CD1c-positive myeloid dendritic cell (primary cell): ENCODE measurements around the gene RPS14.
"Not testable (repeated sequence)": the region's sequence is repeated elsewhere in the genome, so short reads cannot be mapped to it uniquely, and the experiment has no call there.

Experiments
- DNase-seq: peaks from one replicate; pipeline ENCODE4 v3.0.0-alpha.2; 2016; ENCODE audit errors: extremely low spot score

RPS14 gene

GRCh38 chr5:150481708-150481965 lies 32.1 kb upstream of the RPS14 start:
- no peak for DNase-seq

GRCh38 chr5:150479416-150479815 lies 29.9 kb upstream of the RPS14 start:
- no peak for DNase-seq

- not testable (repeated sequence) for DNase-seq
These were observed 27.0 kb upstream of the RPS14 start for GRCh38 chr5:150476568-150476967.

GRCh38 chr5:150473673-150474358 lies 24.3 kb upstream of the RPS14 start:
- DNase-seq: no peak

- DNase-seq: no peak
These were observed 20.4 kb upstream of the RPS14 start for GRCh38 chr5:150469718-150470469.

GRCh38 chr5:150468206-150468605 lies 18.7 kb upstream of the RPS14 start:
- DNase-seq: no peak

- DNase-seq: no peak
These were observed 16.4 kb upstream of the RPS14 start for GRCh38 chr5:150465927-150466326.

GRCh38 chr5:150464554-150465012 lies 15.0 kb upstream of the RPS14 start:
- no peak for DNase-seq

- no peak for DNase-seq
These were observed 11.7 kb upstream of the RPS14 start for GRCh38 chr5:150461231-150461630.

GRCh38 chr5:150460781-150461180 lies 11.2 kb upstream of the RPS14 start:
- DNase-seq: no peak

GRCh38 chr5:150458802-150459557 lies 9.4 kb upstream of the RPS14 start:
- peak; percentile 88 for DNase-seq

- no peak for DNase-seq
These were observed 8.2 kb upstream of the RPS14 start for GRCh38 chr5:150457562-150458240.

- no peak for DNase-seq
These were observed 7.6 kb upstream of the RPS14 start for GRCh38 chr5:150457121-150457520.

- DNase-seq: no peak
These were observed 5.1 kb upstream of the RPS14 start for GRCh38 chr5:150454492-150455229.

- DNase-seq: not testable (repeated sequence)
These were observed 4.5 kb upstream of the RPS14 start for GRCh38 chr5:150454027-150454426.

GRCh38 chr5:150452914-150453313 lies 3.4 kb upstream of the RPS14 start:
- DNase-seq: no peak

- DNase-seq: no peak
These were observed 2.1 kb upstream of the RPS14 start for GRCh38 chr5:150451594-150451993.

GRCh38 chr5:150448952-150449516 lies 505 bp downstream of the RPS14 start:
- no peak for DNase-seq

- no peak for DNase-seq
These were observed 1.2 kb downstream of the RPS14 start for GRCh38 chr5:150448334-150448733.

GRCh38 chr5:150447188-150447587 lies 2.4 kb downstream of the RPS14 start:
- no peak for DNase-seq

GRCh38 chr5:150446583-150446982 lies 3.0 kb downstream of the RPS14 start:
- DNase-seq: no peak
